ENCODE data around the gene CUL1.
A peak's percentile ranks its signal among the peaks of the same experiment; 100 is the strongest.

CUL1 gene
- 94.8 to 109 reads per million in 2 donors for total RNA-seq

GRCh38 chr7:148698397-148699023 lies at the start of gene CUL1:
CUL1 (plus strand) TSS chr7:148698903; CDS start chr7:148730123, 31,220 bp downstream.
- DNase-seq: peak; percentile 72 to 93 (median 82)

DNA sequence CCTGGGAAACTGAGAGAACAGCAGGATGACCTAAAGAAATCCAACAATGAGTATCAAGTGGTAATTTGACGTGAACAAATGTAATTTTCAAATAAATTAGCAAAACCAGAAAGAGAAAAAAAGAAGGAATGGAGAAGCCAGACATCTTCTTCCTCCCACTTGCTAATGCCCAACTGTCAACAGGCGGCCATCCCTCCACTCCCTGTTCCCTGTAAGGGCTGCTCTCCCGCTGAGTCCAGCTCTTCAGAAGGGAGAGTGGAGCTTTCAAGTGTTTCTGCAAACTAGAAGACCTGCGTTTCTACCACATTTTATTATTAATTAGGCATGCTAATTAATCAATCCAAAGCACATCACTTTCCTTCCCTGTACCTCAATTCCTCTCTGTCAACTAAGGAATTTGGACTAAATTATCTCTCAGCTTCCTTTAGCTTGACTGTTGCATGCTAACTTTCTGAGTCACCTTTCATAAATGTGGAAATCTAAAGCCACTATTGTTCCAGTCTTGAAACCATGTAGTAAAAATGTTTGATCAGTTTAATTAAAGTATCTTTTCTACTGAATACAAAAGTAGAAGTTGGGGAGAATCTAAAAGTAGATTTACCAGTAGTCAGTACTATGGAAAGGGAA lies 48.4 kb upstream of the CUL1 start:
- DNase-seq: no peak

DNA sequence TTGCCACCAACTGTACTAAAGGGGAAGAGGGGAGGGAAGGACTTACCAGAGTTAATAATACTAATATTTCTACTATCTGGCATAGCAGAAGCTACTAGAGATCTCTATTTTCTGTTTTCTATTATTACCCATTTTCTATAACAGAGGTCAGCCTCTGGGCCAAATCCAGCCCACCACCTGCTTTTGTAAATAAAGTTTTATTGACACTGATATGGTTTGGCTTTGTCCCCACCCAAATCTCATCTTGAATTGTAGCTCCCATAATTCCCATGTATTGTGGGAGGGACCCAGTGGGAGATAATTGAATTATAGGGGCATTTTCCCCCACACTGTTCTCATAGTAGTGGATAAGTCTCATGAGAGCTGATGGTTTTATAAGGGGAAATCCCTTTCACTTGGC lies 45.9 kb upstream of the CUL1 start:
- no peak for DNase-seq

DNA sequence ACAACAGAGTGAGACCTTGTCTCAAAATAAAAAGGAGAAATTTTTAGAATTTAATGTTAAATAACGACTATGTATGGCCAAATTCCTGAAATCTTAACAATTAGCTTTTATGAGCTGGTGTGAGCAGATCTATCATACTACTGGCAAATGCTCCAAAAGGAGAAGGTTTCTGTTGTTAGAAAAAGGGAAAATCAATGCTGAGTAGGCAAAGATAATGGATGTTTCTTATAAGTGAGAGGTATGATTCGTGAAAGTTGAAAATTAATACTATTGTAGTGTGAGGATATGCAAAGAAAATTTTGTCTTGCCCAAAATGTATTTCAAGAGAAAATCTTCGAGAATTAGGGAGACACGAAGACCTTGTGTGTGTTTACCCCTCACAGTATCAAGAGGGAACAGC lies 40.8 kb upstream of the CUL1 start:
- DNase-seq: no peak

DNA sequence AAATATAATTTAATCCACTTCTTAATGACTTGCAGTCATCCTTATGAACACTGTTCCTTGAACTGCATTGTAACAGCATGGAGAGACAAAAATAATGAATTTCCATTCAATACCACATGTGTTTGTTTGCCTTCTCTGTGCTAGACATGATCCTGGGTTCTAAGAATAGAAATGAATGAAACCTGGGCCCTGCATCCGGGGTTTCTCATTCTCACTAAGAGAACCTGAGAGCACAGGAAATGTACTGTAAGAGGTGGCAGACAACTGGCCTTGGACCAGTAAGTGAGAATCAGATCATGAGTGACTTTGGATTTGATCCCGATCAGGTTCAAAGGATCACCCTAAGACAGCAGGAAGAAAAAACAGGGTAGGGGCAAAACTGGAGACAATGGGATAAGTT lies 37.2 kb upstream of the CUL1 start:
- peak in 1 of 5 experiments; percentile 27 for DNase-seq

DNA sequence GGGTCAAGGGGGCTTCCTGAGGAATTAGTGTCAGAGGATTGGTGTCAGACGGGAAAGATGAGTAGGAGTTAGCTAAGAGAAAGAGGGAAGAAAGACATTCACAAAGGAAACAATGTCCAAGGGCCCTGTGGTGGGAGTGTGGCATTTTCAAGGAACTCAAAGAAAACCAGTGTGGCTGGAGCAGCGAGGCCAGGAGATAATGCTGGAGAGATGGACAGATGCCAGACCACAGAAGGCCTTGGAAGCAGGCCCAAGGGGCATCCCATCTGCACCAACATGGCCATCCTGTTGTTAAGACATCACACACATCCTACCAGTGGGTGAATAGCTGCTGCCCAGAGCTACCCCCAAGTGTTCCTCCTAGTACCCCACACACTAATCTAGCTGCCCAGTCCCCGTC lies 36.1 kb upstream of the CUL1 start:
- no peak for DNase-seq

DNA sequence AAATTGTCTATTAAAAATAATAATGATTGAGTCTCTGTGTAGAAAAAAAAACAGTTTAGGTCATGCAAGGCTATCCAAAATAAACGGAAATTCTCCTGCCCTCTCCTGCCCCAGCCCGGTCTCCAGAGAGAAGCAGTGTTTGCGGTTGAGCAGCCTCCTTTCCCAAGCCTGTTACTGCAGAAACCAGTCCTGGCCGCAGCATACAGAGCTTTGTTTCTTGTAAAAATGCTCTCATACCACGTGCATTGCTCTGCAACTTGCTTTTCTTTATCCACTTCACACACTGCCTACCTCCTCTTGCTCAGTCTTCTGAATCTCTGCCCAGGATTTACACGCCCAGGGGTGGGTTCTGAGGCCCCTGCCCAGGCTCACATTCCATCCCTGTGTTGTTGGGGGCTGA lies 34.4 kb upstream of the CUL1 start:
- DNase-seq: no peak

GRCh38 chr7:148665221-148665620 lies 33.5 kb upstream of the CUL1 start:
- no peak for DNase-seq

DNA sequence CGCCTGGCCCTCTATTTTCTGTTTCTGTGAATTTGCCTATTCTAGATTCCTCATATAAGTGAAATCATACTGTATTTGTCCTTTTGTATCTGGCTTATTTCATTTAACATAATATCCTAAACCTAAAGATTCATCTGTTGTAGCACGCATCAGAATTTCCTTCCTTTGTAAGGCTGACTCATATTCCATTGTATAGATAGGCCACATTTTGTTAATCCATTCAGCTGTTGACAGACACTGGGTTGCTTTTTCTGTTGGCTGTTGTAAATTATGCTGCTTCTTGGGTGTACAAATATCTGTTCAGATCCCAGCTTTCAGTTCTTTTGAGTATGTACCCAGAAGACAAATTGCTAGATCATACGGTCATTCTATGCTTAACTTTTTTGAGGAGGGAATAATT lies 28.8 kb upstream of the CUL1 start:
- no peak for DNase-seq

DNA sequence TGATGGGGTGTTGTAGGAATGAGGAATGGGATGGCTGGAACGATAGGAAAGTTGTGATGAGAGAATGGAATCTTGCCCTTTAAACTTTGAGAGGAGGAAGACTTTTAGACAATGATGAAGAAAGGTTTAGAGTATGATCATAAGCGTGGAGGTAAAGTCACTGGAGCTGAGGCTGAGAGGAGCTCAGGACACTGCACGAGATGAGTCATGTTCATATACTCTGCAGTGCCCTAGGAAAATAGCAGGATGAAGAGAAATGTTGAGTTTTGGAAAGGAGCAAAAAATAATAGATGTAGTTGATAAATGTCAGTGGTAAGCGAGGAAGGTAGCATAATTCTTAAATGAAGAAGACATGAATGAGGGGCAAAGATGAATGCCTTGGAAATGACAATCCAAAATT lies 28.3 kb upstream of the CUL1 start:
- no peak for DNase-seq

GRCh38 chr7:148670807-148671206 lies 27.9 kb upstream of the CUL1 start:
- DNase-seq: no peak

DNA sequence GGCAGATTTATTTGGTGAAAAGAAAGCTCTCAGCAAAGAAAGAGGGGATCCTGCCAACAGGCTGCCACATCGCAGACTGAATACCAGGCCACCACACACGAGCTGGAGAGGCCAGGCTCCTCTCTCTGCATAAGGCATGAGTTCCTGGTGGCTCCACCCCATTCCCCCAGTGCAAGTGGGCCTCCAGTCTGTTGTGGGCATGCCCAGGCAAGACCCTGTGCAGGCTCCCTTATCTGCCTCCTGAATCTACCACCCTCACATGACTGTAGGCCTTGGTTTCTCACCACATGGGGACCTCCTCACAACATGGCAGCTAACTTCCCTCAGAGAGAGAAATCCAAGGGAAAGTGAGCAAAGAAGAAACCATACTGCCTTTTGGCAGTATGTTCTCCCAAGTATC lies 26.7 kb upstream of the CUL1 start:
- peak in 1 of 5 experiments; percentile 81 for DNase-seq

- DNase-seq: no peak
Measured at GRCh38 chr7:148674689-148675088, 24.0 kb upstream of the CUL1 start.

DNA sequence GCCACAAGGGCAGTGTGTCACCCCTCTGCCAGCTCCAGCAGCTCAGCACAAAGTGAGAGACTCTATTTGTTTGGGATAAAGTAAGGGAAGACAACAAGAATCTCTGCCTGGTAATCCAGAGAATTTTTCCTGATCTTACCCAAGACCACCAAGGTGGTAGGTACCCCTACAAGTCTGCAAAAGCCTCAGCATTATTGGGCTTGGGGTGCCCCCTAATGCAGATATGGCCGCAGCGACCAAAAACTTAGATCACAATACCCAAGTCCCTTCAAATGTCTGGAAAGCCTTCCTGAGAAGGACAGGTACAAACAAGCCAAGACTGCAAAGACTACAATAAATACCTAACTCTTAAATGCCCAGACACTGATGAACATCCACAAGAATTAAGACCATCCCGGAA lies 22.4 kb upstream of the CUL1 start:
- no peak for DNase-seq

DNA sequence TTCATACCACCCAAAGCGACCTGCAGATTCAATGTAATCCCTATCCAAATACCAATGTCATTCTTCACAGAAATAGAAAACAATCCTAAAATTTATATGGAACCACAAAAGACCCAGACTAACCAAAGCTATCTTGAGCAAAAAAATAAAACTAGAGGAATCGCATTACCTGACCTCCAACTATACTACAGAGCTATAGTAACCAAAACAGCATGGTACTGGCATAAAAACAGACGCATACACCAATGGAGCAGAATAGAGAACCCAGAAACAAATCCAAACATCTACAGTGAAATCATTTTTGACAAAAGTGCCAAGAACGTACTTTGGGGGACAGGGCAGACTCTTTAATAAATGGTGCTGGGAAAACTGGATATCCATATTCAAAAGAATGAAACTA lies 16.9 kb upstream of the CUL1 start:
- no peak for DNase-seq

GRCh38 chr7:148684289-148684830 lies 14.3 kb upstream of the CUL1 start:
- no peak for DNase-seq

GRCh38 chr7:148686312-148686937 lies 12.3 kb upstream of the CUL1 start:
- no peak for DNase-seq

GRCh38 chr7:148687555-148687954 lies 11.1 kb upstream of the CUL1 start:
- DNase-seq: no peak

- no peak for DNase-seq
Measured at GRCh38 chr7:148688526-148688925, 10.2 kb upstream of the CUL1 start.

- no peak for DNase-seq
Measured at GRCh38 chr7:148693651-148694050, 5.1 kb upstream of the CUL1 start.

- no peak for DNase-seq
Measured at GRCh38 chr7:148694631-148695030, 4.1 kb upstream of the CUL1 start.

GRCh38 chr7:148695953-148696352 lies 2.8 kb upstream of the CUL1 start:
- no peak for DNase-seq

DNA sequence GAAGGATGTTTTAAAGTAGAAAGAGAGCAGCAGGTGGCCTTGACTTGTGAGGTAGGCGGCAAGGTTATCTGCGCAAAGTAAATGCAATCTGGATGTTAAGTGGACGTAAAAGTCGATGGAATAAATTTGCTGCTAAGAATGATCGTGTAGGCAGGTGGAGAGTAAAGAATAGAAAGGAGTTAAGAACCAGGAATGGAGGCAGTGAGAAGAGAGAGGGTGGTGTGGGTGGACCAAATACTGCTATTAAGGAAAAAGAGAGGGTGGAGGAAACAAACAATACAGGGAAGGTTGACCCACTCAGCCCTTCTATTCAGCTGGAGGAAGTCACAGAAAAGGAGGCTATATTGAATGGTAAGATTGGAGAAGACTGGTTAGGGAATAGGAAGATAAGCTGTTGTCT lies 1.9 kb upstream of the CUL1 start:
- DNase-seq: no peak
